SK-N-SH (cell line): ENCODE measurements around the gene ZBTB43. TPM values are rescaled to one million over a fixed set of nuclear protein-coding genes. Genes with fewer than 3 reads are reported as not detected.

Experiments
- CTCF ChIA-PET: fragments of 300-600, 350-600 bp; formaldehyde crosslinking; extraction: SDS; loops from one replicate; lab custom pipeline; 2021; lab: Yijun Ruan, JAX
- POLR2A ChIA-PET: fragments of 350-600 bp; sonication (Branson Sonifier 250); formaldehyde crosslinking; extraction: SDS; loops from one replicate; lab custom pipeline; 2020; ENCODE audit warnings: antibody characterized with exemption, inconsistent platforms; lab: Yijun Ruan, JAX
- DNase-seq: peaks from one replicate; pipeline ENCODE4 v3.0.0; 2012
- H2AFZ ChIP-seq: fragments of 200-600 bp; sonication (generic); 2 replicates; pipeline ENCODE4 v1.8.1; 2016; ENCODE audit warnings: antibody characterized with exemption, mild to moderate bottlenecking, low read depth
- H3F3A ChIP-seq: fragments of 200-600 bp; sonication (generic); replicated peaks from 2 replicates; pipeline ENCODE3; 2016; ENCODE audit warnings: antibody characterized with exemption, mild to moderate bottlenecking; ENCODE audit not compliant: insufficient read depth
- H3K27ac ChIP-seq, 2 experiments: fragments of 200-500 bp in 1 of 2; fragments of 200-600 bp in 1 of 2; sonication (Bioruptor generic) in 1 of 2; sonication (generic), shearing (Covaris generic) in 1 of 2; 2 replicates each; pipeline versions ENCODE4 v1.5.1 to v1.6.1; 2014 to 2016; ENCODE audit warnings: low read depth in 2 of 2, inconsistent platforms in 1 of 2, low read length in 1 of 2, mild to moderate bottlenecking in 1 of 2, mixed read lengths in 1 of 2
- H3K27me3 ChIP-seq: fragments of 200-600 bp; sonication (generic), shearing (Covaris generic); 2 replicates; pipeline ENCODE4 v1.6.1; 2016; ENCODE audit warnings: mixed run types; ENCODE audit not compliant: insufficient read depth
- H3K36me3 ChIP-seq, 2 experiments: fragments of 200-500 bp in 1 of 2; fragments of 200-600 bp in 1 of 2; sonication (Bioruptor generic) in 1 of 2; sonication (generic) in 1 of 2; replicated peaks in 1 of 2; 2 replicates each; pipeline versions ENCODE3 to v1.5.1; 2014 to 2016; ENCODE audit warnings: low read length in 1 of 2, mild to moderate bottlenecking in 1 of 2; ENCODE audit not compliant: insufficient read depth in 2 of 2, control insufficient read depth in 1 of 2
- H3K4me1 ChIP-seq, 2 experiments: fragments of 200-500 bp in 1 of 2; fragments of 200-600 bp in 1 of 2; sonication (Bioruptor generic) in 1 of 2; sonication (generic), shearing (Covaris generic) in 1 of 2; 2 replicates each; pipeline versions ENCODE4 v1.5.1 to v1.6.1; 2014 to 2016; ENCODE audit warnings: low read depth in 1 of 2, low read length in 1 of 2, mixed run types in 1 of 2; ENCODE audit not compliant: insufficient read depth in 2 of 2, control insufficient read depth in 1 of 2
- H3K4me2 ChIP-seq: fragments of 200-600 bp; sonication (generic), shearing (Covaris generic); 2 replicates; pipeline ENCODE4 v1.6.1; 2017; ENCODE audit warnings: mixed run types
- H3K4me3 ChIP-seq, 2 experiments: fragments of 200-500 bp in 1 of 2; fragments of 200-600 bp in 1 of 2; sonication (Bioruptor generic) in 1 of 2; sonication (generic), shearing (Covaris generic) in 1 of 2; 2 replicates each; pipeline versions ENCODE4 v1.5.1 to v1.8.1; 2014 to 2016; ENCODE audit warnings: low read depth in 2 of 2, inconsistent platforms in 1 of 2, low read length in 1 of 2, mild to moderate bottlenecking in 1 of 2, mixed read lengths in 1 of 2, moderate library complexity in 1 of 2
- H3K79me2 ChIP-seq: fragments of 200-600 bp; sonication (generic); 2 replicates; pipeline ENCODE4 v1.8.1; 2017; ENCODE audit warnings: mild to moderate bottlenecking; ENCODE audit not compliant: insufficient read depth
- H3K9ac ChIP-seq: fragments of 200-600 bp; sonication (generic); 2 replicates; pipeline ENCODE4 v1.6.1; 2017; ENCODE audit warnings: mixed run types
- H3K9me2 ChIP-seq: fragments of 200-600 bp; sonication (generic); 2 replicates; pipeline ENCODE4 v1.6.1; 2017; ENCODE audit warnings: mixed run types
- H3K9me3 ChIP-seq: fragments of 200-600 bp; sonication (generic); 2 replicates; pipeline ENCODE4 v1.6.1; 2017; ENCODE audit warnings: mixed run types, mild to moderate bottlenecking, moderate library complexity
- H4K20me1 ChIP-seq: fragments of 200-600 bp; sonication (generic); 2 replicates; pipeline ENCODE4 v1.6.1; 2017; ENCODE audit warnings: mild to moderate bottlenecking, mixed run types; ENCODE audit not compliant: insufficient read depth
- FOSL2 ChIP-seq: IDR thresholded peaks from 2 replicates; pipeline ENCODE4 v1.4.0; 2012; ENCODE audit warnings: low read depth, mild to moderate bottlenecking, moderate library complexity, borderline replicate concordance
- FOXJ3 ChIP-seq: sonication (generic); formaldehyde crosslinking; IDR thresholded peaks from 2 replicates; pipeline ENCODE4 v1.5.1; 2020; ENCODE audit warnings: mild to moderate bottlenecking, missing genetic modification reagents
- FOXM1 ChIP-seq: IDR thresholded peaks from 2 replicates; pipeline ENCODE4 v1.4.0; 2012; ENCODE audit warnings: low read depth, mild to moderate bottlenecking
- MXI1 ChIP-seq: IDR thresholded peaks from 2 replicates; pipeline ENCODE4 v1.6.1; 2012; ENCODE audit warnings: mild to moderate bottlenecking, low read depth, low read length, improper control_type of control experiment
- NRF1 ChIP-seq: IDR thresholded peaks from 2 replicates; pipeline ENCODE4 v1.6.1; 2012; ENCODE audit warnings: low read depth, mild to moderate bottlenecking, low read length
- RAD21 ChIP-seq: IDR thresholded peaks from 2 replicates; pipeline ENCODE4 v1.6.1; 2012; ENCODE audit warnings: mild to moderate bottlenecking, low read length
- RFX5 ChIP-seq: IDR thresholded peaks from 2 replicates; pipeline ENCODE4 v1.6.1; 2012; ENCODE audit warnings: mild to moderate bottlenecking, improper control_type of control experiment, low read length
- RXRA ChIP-seq: IDR thresholded peaks from 2 replicates; pipeline ENCODE4 v1.4.0; 2012; ENCODE audit warnings: low read depth, mild to moderate bottlenecking, borderline replicate concordance
- SMC3 ChIP-seq: IDR thresholded peaks from 2 replicates; pipeline ENCODE4 v1.6.1; 2012; ENCODE audit warnings: low read depth, low read length, improper control_type of control experiment
- TAF1 ChIP-seq: IDR thresholded peaks from 2 replicates; pipeline ENCODE4 v1.6.1; 2012; ENCODE audit warnings: low read depth, mild to moderate bottlenecking, low read length, moderate library complexity, borderline replicate concordance
- TEAD4 ChIP-seq: IDR thresholded peaks from 2 replicates; pipeline ENCODE4 v1.4.0; 2012; ENCODE audit warnings: mild to moderate bottlenecking, borderline replicate concordance; ENCODE audit not compliant: insufficient read depth
- WGBS: methylation state at CpG from one replicate; pipeline ENCODE4 v1.1.6; 2017; ENCODE audit warnings: low lambda C conversion rate; 5-methylcytosine and 5-hydroxymethylcytosine counted together
- polyA plus RNA-seq, 3 experiments: library from polyadenylated mRNA; depleted of rRNA; stranded (reverse); fragments of >200 nt; gene quantifications; 2 replicates each; pipeline ENCODE4 v1.2.3, GENCODE V29; 2012
- TF ChIP-seq, protein P1 (sequence below): fragments of 150-350 bp; IDR thresholded peaks from 2 replicates; pipeline ENCODE4 v1.6.1; 2016; ENCODE audit warnings: mild to moderate bottlenecking, low read depth, low read length
- TF ChIP-seq, protein P2 (sequence below): IDR thresholded peaks from 2 replicates; pipeline ENCODE4 v1.4.0; 2012; ENCODE audit warnings: low read depth
- TF ChIP-seq, protein P3 (sequence below): IDR thresholded peaks from 2 replicates; pipeline ENCODE4 v1.4.0; 2012; ENCODE audit warnings: low read depth, borderline replicate concordance

The ZBTB43 gene
- polyA plus RNA-seq, 1 of the 3 experiments (the other 2 are of a cell fraction): 3.5 TPM

DNA sequence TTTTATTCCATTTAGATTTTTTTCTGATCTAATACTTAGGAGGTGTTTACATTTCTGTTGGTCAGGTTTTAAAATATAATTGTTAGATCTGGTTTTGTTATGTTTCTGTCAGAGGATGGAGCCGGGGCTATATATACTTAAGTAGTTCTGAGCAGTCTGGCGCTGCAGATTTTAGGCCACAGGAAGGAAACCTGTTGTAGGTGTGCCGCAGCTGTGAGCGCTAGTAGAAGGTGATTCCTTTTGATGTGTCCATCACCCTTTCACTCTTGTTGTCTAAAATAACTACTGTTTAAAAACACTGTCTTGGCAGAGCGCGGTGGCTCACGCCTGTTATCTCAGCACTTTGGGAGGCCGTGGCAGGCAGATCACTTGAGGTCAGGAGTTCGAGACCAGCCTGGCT is 72.6 kb downstream of the ZBTB43 start:
- TF ChIP-seq FOXM1: no peak
- Histone ChIP-seq H4K20me1 (peaks cover 22% of the 10 kb centered on the region), H3K4me2 (no peak overlapping the region), H2AFZ (no peak overlapping the region), H3K79me2 (peaks cover 74% of the 10 kb centered on the region), H3K9ac (no peak overlapping the region), H3K4me3 (no peak overlapping the region), H3K27me3 (no peaks in the 10 kb centered on the region), H3K36me3 (peaks cover 20 to 31% of the 10 kb centered on the region in 2 experiments), H3K9me2 (no peaks in the 10 kb centered on the region), H3K4me1 (no peaks in the 10 kb centered on the region; a peak in 1 of 4 replicates), H3K9me3 (no peaks in the 10 kb centered on the region), H3K27ac (no peak overlapping the region), H3F3A (peaks cover 4% of the 10 kb centered on the region)
- 95% methylated on average over 8 of the region's 9 CpGs for WGBS
- no peak for DNase-seq
- ChIA-PET POLR2A (no interaction called here), CTCF (no interaction called here)

DNA sequence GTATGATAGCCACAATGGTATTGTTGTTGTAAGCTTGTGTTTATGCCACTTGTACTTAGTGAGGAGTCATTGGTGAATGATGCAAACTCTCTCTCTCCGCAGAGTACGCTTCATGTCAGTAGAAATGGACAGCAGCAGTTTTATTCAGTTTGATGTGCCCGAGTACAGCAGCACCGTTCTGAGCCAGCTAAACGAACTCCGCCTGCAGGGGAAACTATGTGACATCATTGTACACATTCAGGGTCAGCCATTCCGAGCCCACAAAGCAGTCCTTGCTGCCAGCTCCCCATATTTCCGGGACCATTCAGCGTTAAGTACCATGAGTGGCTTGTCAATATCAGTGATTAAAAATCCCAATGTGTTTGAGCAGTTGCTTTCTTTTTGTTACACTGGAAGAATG is 74.4 kb downstream of the ZBTB43 start:
- Histone ChIP-seq H3K27ac (no peak overlapping the region), H2AFZ (no peak overlapping the region), H3K36me3 (peaks cover 28 to 45% of the 10 kb centered on the region in 2 experiments), H3K4me3 (no peak overlapping the region), H3K4me2 (no peak overlapping the region), H3K79me2 (peaks cover 63% of the 10 kb centered on the region), H4K20me1 (peaks cover 32% of the 10 kb centered on the region), H3K4me1 (no peaks in the 10 kb centered on the region; a peak in 2 of 4 replicates), H3K9me3 (no peaks in the 10 kb centered on the region), H3F3A (peaks cover 4% of the 10 kb centered on the region), H3K9me2 (no peaks in the 10 kb centered on the region), H3K27me3 (no peaks in the 10 kb centered on the region), H3K9ac (no peak overlapping the region)
- 100% methylated on average over 9 of the region's 9 CpGs for WGBS
- POLR2A ChIA-PET: no interaction called here
- DNase-seq: no peak
- CTCF ChIA-PET: interaction anchor here (0.7 kb wide), 1 partner anchor 21 kb away, joined by 3 read pairs; no protein-coding TSS in a partner anchor
- TF ChIP-seq TAF1 (no peak), FOSL2 (no peak), RAD21 (no peak), RXRA (no peak), NRF1 (no peak), TEAD4 (no peak), FOXJ3 (no peak), RFX5 (no peak), SMC3 (no peak), MXI1 (no peak)
- TF ChIP-seq, protein P1, sequence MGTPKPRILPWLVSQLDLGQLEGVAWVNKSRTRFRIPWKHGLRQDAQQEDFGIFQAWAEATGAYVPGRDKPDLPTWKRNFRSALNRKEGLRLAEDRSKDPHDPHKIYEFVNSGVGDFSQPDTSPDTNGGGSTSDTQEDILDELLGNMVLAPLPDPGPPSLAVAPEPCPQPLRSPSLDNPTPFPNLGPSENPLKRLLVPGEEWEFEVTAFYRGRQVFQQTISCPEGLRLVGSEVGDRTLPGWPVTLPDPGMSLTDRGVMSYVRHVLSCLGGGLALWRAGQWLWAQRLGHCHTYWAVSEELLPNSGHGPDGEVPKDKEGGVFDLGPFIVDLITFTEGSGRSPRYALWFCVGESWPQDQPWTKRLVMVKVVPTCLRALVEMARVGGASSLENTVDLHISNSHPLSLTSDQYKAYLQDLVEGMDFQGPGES: no peak
- TF ChIP-seq, protein P2, sequence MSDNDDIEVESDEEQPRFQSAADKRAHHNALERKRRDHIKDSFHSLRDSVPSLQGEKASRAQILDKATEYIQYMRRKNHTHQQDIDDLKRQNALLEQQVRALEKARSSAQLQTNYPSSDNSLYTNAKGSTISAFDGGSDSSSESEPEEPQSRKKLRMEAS: no peak
- TF ChIP-seq, protein P3, sequence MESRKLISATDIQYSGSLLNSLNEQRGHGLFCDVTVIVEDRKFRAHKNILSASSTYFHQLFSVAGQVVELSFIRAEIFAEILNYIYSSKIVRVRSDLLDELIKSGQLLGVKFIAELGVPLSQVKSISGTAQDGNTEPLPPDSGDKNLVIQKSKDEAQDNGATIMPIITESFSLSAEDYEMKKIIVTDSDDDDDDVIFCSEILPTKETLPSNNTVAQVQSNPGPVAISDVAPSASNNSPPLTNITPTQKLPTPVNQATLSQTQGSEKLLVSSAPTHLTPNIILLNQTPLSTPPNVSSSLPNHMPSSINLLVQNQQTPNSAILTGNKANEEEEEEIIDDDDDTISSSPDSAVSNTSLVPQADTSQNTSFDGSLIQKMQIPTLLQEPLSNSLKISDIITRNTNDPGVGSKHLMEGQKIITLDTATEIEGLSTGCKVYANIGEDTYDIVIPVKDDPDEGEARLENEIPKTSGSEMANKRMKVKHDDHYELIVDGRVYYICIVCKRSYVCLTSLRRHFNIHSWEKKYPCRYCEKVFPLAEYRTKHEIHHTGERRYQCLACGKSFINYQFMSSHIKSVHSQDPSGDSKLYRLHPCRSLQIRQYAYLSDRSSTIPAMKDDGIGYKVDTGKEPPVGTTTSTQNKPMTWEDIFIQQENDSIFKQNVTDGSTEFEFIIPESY: no peak
